ENCODE data around the gene ST3GAL3.

ST3GAL3 gene, protein sequence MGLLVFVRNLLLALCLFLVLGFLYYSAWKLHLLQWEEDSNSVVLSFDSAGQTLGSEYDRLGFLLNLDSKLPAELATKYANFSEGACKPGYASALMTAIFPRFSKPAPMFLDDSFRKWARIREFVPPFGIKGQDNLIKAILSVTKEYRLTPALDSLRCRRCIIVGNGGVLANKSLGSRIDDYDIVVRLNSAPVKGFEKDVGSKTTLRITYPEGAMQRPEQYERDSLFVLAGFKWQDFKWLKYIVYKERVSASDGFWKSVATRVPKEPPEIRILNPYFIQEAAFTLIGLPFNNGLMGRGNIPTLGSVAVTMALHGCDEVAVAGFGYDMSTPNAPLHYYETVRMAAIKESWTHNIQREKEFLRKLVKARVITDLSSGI

GRCh38 chr1:43707190-43708001 lies at the start of gene ST3GAL3:
ST3GAL3 (plus strand) TSS chr1:43707536; CDS start chr1:43736263, 28,727 bp downstream.
- H3K27ac ChIP-seq, result peak within 1 kb of the TSS; percentile 86
- TF ChIP-seq, protein P1, sequence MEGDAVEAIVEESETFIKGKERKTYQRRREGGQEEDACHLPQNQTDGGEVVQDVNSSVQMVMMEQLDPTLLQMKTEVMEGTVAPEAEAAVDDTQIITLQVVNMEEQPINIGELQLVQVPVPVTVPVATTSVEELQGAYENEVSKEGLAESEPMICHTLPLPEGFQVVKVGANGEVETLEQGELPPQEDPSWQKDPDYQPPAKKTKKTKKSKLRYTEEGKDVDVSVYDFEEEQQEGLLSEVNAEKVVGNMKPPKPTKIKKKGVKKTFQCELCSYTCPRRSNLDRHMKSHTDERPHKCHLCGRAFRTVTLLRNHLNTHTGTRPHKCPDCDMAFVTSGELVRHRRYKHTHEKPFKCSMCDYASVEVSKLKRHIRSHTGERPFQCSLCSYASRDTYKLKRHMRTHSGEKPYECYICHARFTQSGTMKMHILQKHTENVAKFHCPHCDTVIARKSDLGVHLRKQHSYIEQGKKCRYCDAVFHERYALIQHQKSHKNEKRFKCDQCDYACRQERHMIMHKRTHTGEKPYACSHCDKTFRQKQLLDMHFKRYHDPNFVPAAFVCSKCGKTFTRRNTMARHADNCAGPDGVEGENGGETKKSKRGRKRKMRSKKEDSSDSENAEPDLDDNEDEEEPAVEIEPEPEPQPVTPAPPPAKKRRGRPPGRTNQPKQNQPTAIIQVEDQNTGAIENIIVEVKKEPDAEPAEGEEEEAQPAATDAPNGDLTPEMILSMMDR (conservative IDR thresholded peaks at IDR 0.05), result no peak
- peak; percentile 19 for TF ChIP-seq ZFX (IDR thresholded peaks at IDR 0.05)

DNA sequence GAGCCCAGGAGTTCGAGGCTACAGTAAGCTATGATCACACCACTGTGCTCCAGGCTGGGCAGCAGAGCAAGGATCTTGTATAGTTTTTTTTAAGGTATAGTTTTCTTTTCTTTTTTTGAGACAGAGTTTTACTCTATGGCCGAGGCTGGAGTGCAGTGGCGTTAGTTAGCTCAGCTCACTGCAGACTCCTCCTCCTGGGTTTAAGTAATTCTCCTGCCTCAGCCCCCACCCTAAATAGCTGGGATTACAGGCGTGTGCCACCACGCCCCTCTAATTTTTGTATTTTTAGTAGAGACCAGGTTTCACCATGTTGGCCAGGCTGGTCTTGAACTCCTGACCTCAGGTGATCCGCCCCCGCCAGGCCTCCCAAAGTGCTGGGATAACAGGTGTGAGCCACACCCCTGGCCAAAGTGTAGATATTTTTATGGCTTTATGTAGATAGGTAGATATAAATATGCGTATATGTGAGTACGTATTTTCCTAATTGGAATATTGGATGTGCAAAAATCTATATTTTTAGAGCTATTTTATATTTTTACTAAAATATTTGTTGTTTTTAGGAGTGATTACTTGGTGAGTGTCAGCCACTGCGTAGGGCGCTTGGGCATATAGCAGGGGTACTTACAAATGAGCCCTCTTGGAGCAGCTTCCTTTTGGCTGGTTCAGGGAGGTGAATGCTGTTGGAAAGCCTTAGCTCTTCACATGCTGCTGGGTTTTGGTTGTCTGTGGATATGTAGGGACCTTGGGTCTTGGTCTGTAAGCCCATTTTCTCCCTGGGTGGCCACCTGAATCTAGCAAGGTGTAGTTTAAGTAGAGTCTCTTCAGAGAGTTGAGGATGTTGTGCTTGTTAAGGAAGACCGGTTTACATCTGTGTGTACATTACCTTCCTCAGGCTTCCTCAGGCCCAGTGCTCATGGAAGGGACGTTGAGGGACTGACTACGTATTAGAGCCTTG lies 47.8 kb upstream of the ST3GAL3 start:
- no peak overlapping the region for H3K27ac ChIP-seq
- TF ChIP-seq ZFX (IDR thresholded peaks at IDR 0.05), result no peak
- TF ChIP-seq, protein P1 (conservative IDR thresholded peaks at IDR 0.05), result no peak

DNA sequence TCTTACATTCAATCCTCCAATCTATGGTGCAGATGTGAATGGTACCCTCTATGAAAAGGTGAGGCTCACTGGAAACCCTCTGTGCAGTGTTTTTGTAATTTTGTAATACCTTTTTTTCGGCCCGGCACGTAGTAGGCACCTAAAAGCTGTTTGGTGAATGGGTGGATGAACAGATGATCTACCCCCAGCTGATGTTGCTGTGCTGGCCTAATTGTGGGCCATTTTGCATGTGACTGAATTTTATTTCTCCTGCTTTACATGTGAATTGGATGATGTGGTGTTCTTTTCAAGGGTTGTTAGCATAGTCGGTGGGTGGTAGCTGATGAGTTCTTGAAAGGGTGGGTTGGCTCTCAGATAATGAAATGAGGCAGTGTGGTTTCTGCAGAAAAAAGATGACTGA lies 47.0 kb upstream of the ST3GAL3 start:
- no peak overlapping the region for H3K27ac ChIP-seq

GRCh38 chr1:43664369-43664768 lies 43.0 kb upstream of the ST3GAL3 start:
- TF ChIP-seq, protein P1 (conservative IDR thresholded peaks at IDR 0.05), result no peak
- TF ChIP-seq ZFX (IDR thresholded peaks at IDR 0.05), result no peak
- H3K27ac ChIP-seq, result no peak overlapping the region

More for the DNA sequence above, 47.0 kb upstream of the ST3GAL3 start:
- TF ChIP-seq ZFX (IDR thresholded peaks at IDR 0.05), result no peak

DNA sequence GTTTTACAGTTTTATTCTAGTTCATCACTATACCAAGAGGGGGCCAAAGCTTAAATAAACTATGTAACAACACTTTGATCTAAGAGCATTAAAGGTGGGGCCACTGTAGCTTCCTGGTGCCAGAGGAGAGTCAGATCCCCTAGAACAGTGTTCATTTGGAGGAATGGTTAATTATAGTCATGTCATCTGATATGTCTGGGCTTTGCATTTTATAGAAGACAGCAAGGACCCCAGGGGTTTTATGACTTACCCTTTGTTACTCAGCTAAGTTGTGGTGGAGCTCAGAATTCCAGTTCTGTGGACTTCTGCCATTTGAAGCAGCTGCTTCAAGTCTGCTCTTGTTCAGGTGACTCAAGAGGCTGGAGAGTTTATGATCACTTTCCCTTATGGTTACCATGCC lies 40.7 kb upstream of the ST3GAL3 start:
- no peak for TF ChIP-seq ZFX (IDR thresholded peaks at IDR 0.05)
- H3K27ac ChIP-seq, result no peak overlapping the region

DNA sequence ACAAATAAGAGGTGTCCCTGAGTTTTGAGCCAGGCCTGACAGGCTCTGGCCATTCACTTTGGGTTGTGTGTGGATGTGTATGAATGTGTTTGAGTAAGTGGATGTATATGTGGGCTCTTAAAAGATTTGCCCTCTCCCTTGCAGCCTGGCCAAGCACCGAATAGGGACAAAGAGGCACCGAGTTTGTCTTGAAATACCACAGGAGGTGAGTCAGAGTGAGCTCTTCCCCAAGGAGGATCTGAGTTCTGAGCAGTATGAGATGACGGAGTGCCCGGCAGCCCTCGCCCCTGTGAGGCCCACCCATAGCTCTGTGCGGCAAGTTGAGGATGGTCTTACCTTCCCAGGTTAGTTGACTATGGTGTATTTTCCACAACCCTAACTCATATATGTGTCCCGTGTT lies 38.4 kb upstream of the ST3GAL3 start:
- no peak overlapping the region for H3K27ac ChIP-seq
- TF ChIP-seq, protein P1 (conservative IDR thresholded peaks at IDR 0.05), result no peak
- no peak for TF ChIP-seq ZFX (IDR thresholded peaks at IDR 0.05)

DNA sequence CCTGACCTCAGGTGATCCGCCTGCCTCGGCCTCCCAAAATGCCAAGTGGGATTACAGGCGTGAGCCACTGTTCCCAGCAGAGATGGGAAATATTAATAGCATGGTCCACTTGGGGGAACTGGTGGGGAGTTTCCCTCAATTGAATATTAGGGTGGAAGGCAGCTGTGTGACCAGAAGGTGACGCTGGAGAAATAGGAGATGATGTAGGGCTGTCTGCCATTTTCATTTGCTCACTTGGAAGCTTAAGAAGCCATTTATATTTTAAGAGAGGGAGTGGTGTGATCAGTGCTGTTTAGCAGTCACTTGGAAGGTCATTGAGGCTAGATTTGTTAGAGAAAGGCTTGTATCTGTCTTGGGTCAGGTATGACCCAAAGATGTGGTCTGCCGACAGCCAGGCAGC lies 37.5 kb upstream of the ST3GAL3 start:
- no peak overlapping the region for H3K27ac ChIP-seq
- TF ChIP-seq, protein P1 (conservative IDR thresholded peaks at IDR 0.05), result no peak
- TF ChIP-seq ZFX (IDR thresholded peaks at IDR 0.05), result no peak

Data from C4-2B (cell line).